Panc1 (cell line): ENCODE measurements around the gene XRCC4. TPM values are rescaled to one million over a fixed set of nuclear protein-coding genes. Genes with fewer than 3 reads are reported as not detected.

ENCODE experiments used
- ATAC-seq: fragments of 200-7000 bp; cut with Tn5 transposase; 2 replicates; pipeline ENCODE4 v1.9.1; 2020; ENCODE audit warnings: mild to moderate bottlenecking, moderate library complexity
- BruUV-seq: library from RNA; stranded (reverse); fragments of 400-500 nt; replicated peaks from 2 replicates; lab custom pipeline; 2021; lab: Mats Ljungman, UMichigan
- CTCF ChIA-PET: fragments of 300-600 bp; sonication (Branson Sonifier 250); formaldehyde crosslinking; loops from one replicate; lab custom pipeline; 2022; ENCODE audit warnings: antibody characterized with exemption; lab: Charles Lee
- POLR2A ChIA-PET: fragments of 300-600 bp; sonication (Branson Sonifier 250); formaldehyde crosslinking; loops from one replicate; lab custom pipeline; 2022; ENCODE audit warnings: antibody characterized with exemption; lab: Charles Lee
- DNase-seq: peaks from one replicate; pipeline ENCODE4 v3.0.0-alpha.2; 2010; ENCODE audit warnings: low read depth, low spot score
- H3K27ac ChIP-seq: 2 replicates; pipeline ENCODE4 v1.5.1; 2011; ENCODE audit warnings: mild to moderate bottlenecking, low read length, inconsistent platforms
- H3K27me3 ChIP-seq: fragments of 200-500 bp; sonication (Bioruptor generic); 2 replicates; pipeline ENCODE4 v1.6.0; 2014; ENCODE audit warnings: low read length, inconsistent platforms; ENCODE audit not compliant: control insufficient read depth, insufficient read depth
- H3K36me3 ChIP-seq: fragments of 200-500 bp; sonication (Bioruptor generic); 2 replicates; pipeline ENCODE4 v1.5.1; 2014; ENCODE audit warnings: inconsistent platforms, mild to moderate bottlenecking, low read length, moderate library complexity; ENCODE audit not compliant: control insufficient read depth, insufficient read depth
- H3K4me1 ChIP-seq: 2 replicates; pipeline ENCODE4 v1.5.1; 2011; ENCODE audit warnings: inconsistent platforms, mild to moderate bottlenecking, low read length, moderate library complexity; ENCODE audit not compliant: control insufficient read depth, insufficient read depth
- H3K4me3 ChIP-seq, 2 experiments: 2 replicates each; pipeline ENCODE4 v1.5.1; 2011 to 2012; ENCODE audit warnings: low read depth in 2 of 2, low read length in 2 of 2, mild to moderate bottlenecking in 2 of 2, inconsistent platforms in 1 of 2, moderate library complexity in 1 of 2
- H3K9me3 ChIP-seq: fragments of 200-500 bp; sonication (Bioruptor generic); 2 replicates; pipeline ENCODE4 v1.5.1; 2014; ENCODE audit warnings: low read depth, mild to moderate bottlenecking, inconsistent platforms, low read length, moderate library complexity; ENCODE audit not compliant: control insufficient read depth, insufficient read depth
- CTCF ChIP-seq: fragments of 450-650 bp; IDR thresholded peaks from 2 replicates; pipeline ENCODE4 v1.5.1; 2017; ENCODE audit warnings: mild to moderate bottlenecking
- POLR2AphosphoS5 ChIP-seq: IDR thresholded peaks from 2 replicates; pipeline ENCODE4 v1.6.1; 2012; ENCODE audit warnings: mild to moderate bottlenecking, low read depth, low read length, moderate library complexity
- REST ChIP-seq, 2 experiments: IDR thresholded peaks; 2 replicates each; pipeline ENCODE4 v1.6.1; 2011 to 2012; ENCODE audit warnings: low read depth in 2 of 2, control low read depth in 1 of 2, low read length in 1 of 2, mild to moderate bottlenecking in 1 of 2, moderate library complexity in 1 of 2; ENCODE audit not compliant: insufficient read depth in 1 of 2
- SIN3A ChIP-seq: IDR thresholded peaks from 2 replicates; pipeline ENCODE4 v1.6.1; 2012; ENCODE audit warnings: low read depth, mild to moderate bottlenecking, low read length, moderate library complexity, borderline replicate concordance; ENCODE audit not compliant: insufficient read depth
- TCF7L2 ChIP-seq: IDR thresholded peaks from 2 replicates; pipeline ENCODE4 v1.6.1; 2011; ENCODE audit warnings: mild to moderate bottlenecking, low read depth, low read length, inconsistent platforms
- in situ Hi-C: cut with HindIII; loops from 2 replicates; pipeline ENCODE4 v1.10.0; 2016; ENCODE audit warnings: low sequenced_read_pairs, low pct_unique_long_range_greater_than_20kb
- intact Hi-C: fragments of 100-400 bp; cut with micrococcal nuclease; formaldehyde crosslinking; loops from one replicate; pipeline ENCODE4 v1.10.0; 2022; ENCODE audit not compliant: unreplicated experiment
- total RNA-seq: library from RNA; stranded (reverse); gene quantifications from one replicate; pipeline ENCODE4 v1.2.1, GENCODE V29; 2021; ENCODE audit not compliant: unreplicated experiment

Gene XRCC4
- total RNA-seq, 1 experiment from 2014 or later = 12.5 TPM

GRCh38 chr5:83281658-83282057 is 204.3 kb downstream of the XRCC4 start:
- Histone ChIP-seq H3K27me3 (no peaks in the 10 kb centered on the region), H3K4me1 (no peaks in the 10 kb centered on the region), H3K9me3 (no peaks in the 10 kb centered on the region), H3K27ac (no peak overlapping the region), H3K36me3 (no peaks in the 10 kb centered on the region), H3K4me3 (no peak overlapping the region)
- no TSS peak for BruUV-seq
- no peak for ATAC-seq
- TF ChIP-seq SIN3A (no peak), CTCF (no peak), POLR2AphosphoS5 (no peak), REST (IDR thresholded peaks at IDR 0.05; ENCODE audit: insufficient read depth in 1 of 2, low read depth in 2 of 2, low read length in 1 of 2) (no peak), TCF7L2 (no peak)
- in situ Hi-C loops (no loop called here), intact Hi-C loops (no loop called here)
- no peak for DNase-seq
- ChIA-PET CTCF (no interaction called here), POLR2A (no interaction called here)

- H3K4me3 ChIP-seq = no peak overlapping the region
- H3K9me3 ChIP-seq = no peaks in the 10 kb centered on the region
- H3K36me3 ChIP-seq = no peaks in the 10 kb centered on the region
- no peak overlapping the region for H3K27ac ChIP-seq
- ATAC-seq (no peak), DNase-seq (no peak)
- intact Hi-C loops = no loop called here
- ChIA-PET CTCF (no interaction called here), POLR2A (no interaction called here)
- no peak for TF ChIP-seq POLR2AphosphoS5
- TF ChIP-seq CTCF = no peak
- no peak for TF ChIP-seq SIN3A
- no peak for TF ChIP-seq REST (IDR thresholded peaks at IDR 0.05; ENCODE audit: insufficient read depth in 1 of 2, low read depth in 2 of 2, low read length in 1 of 2)
- no peaks in the 10 kb centered on the region for H3K27me3 ChIP-seq
- H3K4me1 ChIP-seq = no peaks in the 10 kb centered on the region
- BruUV-seq = no TSS peak
- in situ Hi-C loops = no loop called here
Measured at GRCh38 chr5:83283761-83284160, 206.4 kb downstream of the XRCC4 start.
